Gastrocnemius medialis (tissue), 4 donors: ENCODE measurements around the gene BTLA.

Experiments used
- CTCF ChIP-seq, 5 experiments: fragments of 450-650 bp in 3 of 5; fragments of 200-600 bp in 2 of 5; sonication (generic) in 2 of 5; IDR thresholded peaks in 4 of 5; conservative IDR thresholded peaks in 1 of 5; 1 replicate in 4 of 5; 2 replicates in 1 of 5; pipeline ENCODE4 v1.5.1; 2016 to 2019; ENCODE audit warnings: antibody characterized with exemption in 5 of 5, mild to moderate bottlenecking in 3 of 5, moderate library complexity in 3 of 5
- POLR2A ChIP-seq, 2 donors: fragments of 450-650 bp; IDR thresholded peaks; one replicate each; pipeline ENCODE4 v1.6.1; 2017; ENCODE audit warnings: antibody characterized with exemption in 2 of 2, mild to moderate bottlenecking in 2 of 2, moderate library complexity in 2 of 2

GRCh38 chr3:112466020-112466419 lies 33.3 kb downstream of the BTLA start:
- no peak for TF ChIP-seq CTCF (IDR thresholded peaks at IDR 0.05 in 4 of 5, conservative IDR thresholded peaks at IDR 0.05 in 1 of 5)
- no peak for TF ChIP-seq POLR2A (IDR thresholded peaks at IDR 0.05)
